Trophoblast cell (in vitro differentiated cells and primary cell): ENCODE data around the gene KCNT2.
"Not testable (repeated sequence)": the region's sequence is repeated elsewhere in the genome, so short reads cannot be mapped to it uniquely, and the experiment has no call there.

Source experiments
- DNase-seq, 2 donors: peaks; one replicate each; pipeline ENCODE4 v3.0.0-alpha.2; 2016
- H2AFZ ChIP-seq: 2 replicates; pipeline ENCODE4 v1.6.1; 2013; ENCODE audit warnings: low read length, moderate library complexity, mild to moderate bottlenecking; ENCODE audit not compliant: insufficient read depth, poor library complexity
- H2AK5ac ChIP-seq: 2 replicates; pipeline ENCODE4 v1.6.1; 2013; ENCODE audit warnings: mild to moderate bottlenecking, low read length
- H2BK120ac ChIP-seq: 2 replicates; pipeline ENCODE4 v1.6.1; 2013; ENCODE audit warnings: low read length, mild to moderate bottlenecking, moderate library complexity; ENCODE audit not compliant: insufficient read depth, poor library complexity
- H2BK12ac ChIP-seq: 2 replicates; pipeline ENCODE4 v1.6.1; 2013; ENCODE audit warnings: mild to moderate bottlenecking, low read length, moderate library complexity
- H2BK5ac ChIP-seq: 2 replicates; pipeline ENCODE4 v1.6.1; 2013; ENCODE audit warnings: low read length, low read depth, moderate library complexity, mild to moderate bottlenecking; ENCODE audit not compliant: poor library complexity
- H3K14ac ChIP-seq: 2 replicates; pipeline ENCODE4 v1.6.1; 2013; ENCODE audit warnings: mild to moderate bottlenecking, low read length
- H3K18ac ChIP-seq: 2 replicates; pipeline ENCODE4 v1.6.1; 2013; ENCODE audit warnings: mild to moderate bottlenecking, low read length
- H3K23ac ChIP-seq: 2 replicates; pipeline ENCODE4 v1.6.1; 2013; ENCODE audit warnings: low read length
- H3K27ac ChIP-seq: 2 replicates; pipeline ENCODE4 v1.5.1; 2013; ENCODE audit warnings: low read depth, mild to moderate bottlenecking, inconsistent platforms, low read length, moderate library complexity
- H3K27me3 ChIP-seq: 2 replicates; pipeline ENCODE4 v1.6.1; 2013; ENCODE audit warnings: inconsistent platforms, mild to moderate bottlenecking, low read length, moderate library complexity; ENCODE audit not compliant: insufficient read depth
- H3K36me3 ChIP-seq, 2 experiments: 1 replicate in 1 of 2; 2 replicates in 1 of 2; pipeline ENCODE4 v1.6.1; 2013; ENCODE audit warnings: low read length in 2 of 2, mild to moderate bottlenecking in 2 of 2, moderate library complexity in 1 of 2; ENCODE audit not compliant: insufficient read depth in 2 of 2, control insufficient read depth in 1 of 2
- H3K4ac ChIP-seq: 2 replicates; pipeline ENCODE4 v1.6.1; 2013; ENCODE audit warnings: low read depth, mild to moderate bottlenecking, low read length, moderate library complexity
- H3K4me1 ChIP-seq, 2 experiments: 1 replicate in 1 of 2; 2 replicates in 1 of 2; pipeline ENCODE4 v1.6.1; 2013; ENCODE audit warnings: low read length in 2 of 2, mild to moderate bottlenecking in 2 of 2, moderate library complexity in 1 of 2; ENCODE audit not compliant: insufficient read depth in 2 of 2, control insufficient read depth in 1 of 2
- H3K4me2 ChIP-seq: 2 replicates; pipeline ENCODE4 v1.6.1; 2013; ENCODE audit warnings: inconsistent platforms, mild to moderate bottlenecking, low read length, moderate library complexity
- H3K4me3 ChIP-seq: 2 replicates; pipeline ENCODE4 v1.5.1; 2013; ENCODE audit warnings: mild to moderate bottlenecking, low read depth, low read length, inconsistent platforms
- H3K79me1 ChIP-seq: one replicate; pipeline ENCODE4 v1.6.1; 2013; ENCODE audit warnings: low read length
- H3K79me2 ChIP-seq: 2 replicates; pipeline ENCODE4 v1.6.1; 2013; ENCODE audit warnings: low read length, mild to moderate bottlenecking; ENCODE audit not compliant: control insufficient read depth, insufficient read depth, poor library complexity
- H3K9ac ChIP-seq: 2 replicates; pipeline ENCODE4 v1.6.1; 2013; ENCODE audit warnings: mild to moderate bottlenecking, low read length
- H3K9me3 ChIP-seq: 2 replicates; pipeline ENCODE4 v1.6.1; 2013; ENCODE audit warnings: low read depth, mild to moderate bottlenecking, control low read depth, inconsistent platforms, low read length; ENCODE audit not compliant: insufficient read depth
- H4K12ac ChIP-seq: 2 replicates; pipeline ENCODE4 v1.6.1; 2013; ENCODE audit warnings: low read depth, mild to moderate bottlenecking, low read length, moderate library complexity
- H4K8ac ChIP-seq: 2 replicates; pipeline ENCODE4 v1.6.1; 2013; ENCODE audit warnings: low read depth, mild to moderate bottlenecking, low read length, moderate library complexity
- H4K91ac ChIP-seq: one replicate; pipeline ENCODE4 v1.6.1; 2013; ENCODE audit warnings: low read depth, mild to moderate bottlenecking, low read length, moderate library complexity
- WGBS: extraction: QIAGEN DNeasy Blood & Tissue Kit; methylation state at CpG from one replicate; pipeline ENCODE4 v1.1.7; 2013; ENCODE audit warnings: missing lambda C conversion rate; ENCODE audit not compliant: insufficient read length, insufficient coverage; ENCODE audit errors: extremely low coverage; 5-methylcytosine and 5-hydroxymethylcytosine counted together

Gene KCNT2

DNA sequence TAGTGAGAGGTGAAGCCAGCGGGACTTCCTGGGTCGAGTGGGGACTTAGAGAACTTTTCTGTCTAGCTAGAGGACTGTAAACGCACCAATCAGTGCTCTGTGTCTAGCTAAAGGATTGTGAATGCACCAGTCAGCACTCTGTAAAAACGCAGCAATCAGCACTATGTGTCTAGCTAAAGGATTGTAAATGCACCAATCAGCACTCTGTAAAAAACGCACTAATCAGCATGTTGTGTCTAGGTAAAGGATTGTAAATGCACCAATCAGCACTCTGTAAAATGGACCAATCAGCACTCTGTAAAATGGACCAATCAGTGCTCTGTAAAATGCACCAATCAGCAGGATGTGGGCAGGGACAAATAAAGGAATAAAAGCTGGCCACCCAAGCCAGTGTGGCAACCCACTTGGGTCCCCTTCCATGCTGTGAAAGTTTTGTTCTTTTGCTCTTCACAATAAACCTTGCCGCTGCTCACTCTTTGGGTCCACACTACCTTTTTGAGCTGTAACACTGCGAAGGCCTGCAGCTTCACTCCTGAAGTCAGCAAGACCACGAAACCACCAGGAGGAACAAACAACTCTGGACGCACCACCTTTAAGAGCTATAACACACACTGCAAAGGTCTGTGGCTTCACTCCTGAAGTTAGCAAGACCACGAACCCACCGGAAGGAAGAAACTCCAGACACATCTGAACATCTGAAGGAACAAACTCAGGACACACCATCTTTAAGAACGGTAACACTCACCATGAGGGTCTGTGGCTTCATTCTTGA lies 85.5 kb downstream of the KCNT2 start:
- H3K9me3 ChIP-seq, DNase-seq, H4K91ac ChIP-seq, H3K4ac ChIP-seq, H3K4me1 ChIP-seq, H3K79me1 ChIP-seq, H3K4me2 ChIP-seq, H2AFZ ChIP-seq, H3K14ac ChIP-seq, H4K8ac ChIP-seq, H3K27ac ChIP-seq, H2BK12ac ChIP-seq, H3K9ac ChIP-seq, H2BK5ac ChIP-seq, H3K27me3 ChIP-seq, H3K79me2 ChIP-seq, H3K4me3 ChIP-seq, H3K18ac ChIP-seq, H2BK120ac ChIP-seq, H3K23ac ChIP-seq, H4K12ac ChIP-seq, H3K36me3 ChIP-seq, H2AK5ac ChIP-seq: not testable (repeated sequence)
- WGBS: no CpG with 5 or more reads among the region's 12 CpGs

DNA sequence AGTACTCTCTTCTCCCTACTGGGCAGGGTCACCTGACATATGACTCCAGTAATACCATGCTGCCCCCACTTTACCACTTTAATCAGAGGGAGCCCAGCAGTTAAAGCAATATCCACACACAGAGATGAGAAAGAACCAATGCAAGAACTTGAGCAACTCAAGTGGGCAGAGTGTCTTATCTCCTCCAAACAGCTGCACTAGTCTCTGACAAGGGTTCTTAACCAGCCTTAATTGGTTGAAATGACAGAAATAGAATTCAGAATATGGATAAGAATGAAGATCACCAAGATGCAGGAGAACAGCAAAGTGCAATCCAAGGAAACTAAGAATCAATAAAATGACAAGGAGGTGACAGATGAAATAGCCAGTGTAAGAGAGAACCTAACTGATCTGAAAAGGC lies 91.0 kb downstream of the KCNT2 start:
- H3K27ac ChIP-seq: no peak overlapping the region
- no peak overlapping the region for H2BK120ac ChIP-seq
- H3K14ac ChIP-seq: no peak overlapping the region
- no peak overlapping the region for H2BK12ac ChIP-seq
- H3K18ac ChIP-seq: no peak overlapping the region
- DNase-seq: no peak
- H3K79me2 ChIP-seq: no peaks in the 10 kb centered on the region
- no peak overlapping the region for H3K23ac ChIP-seq
- no peak overlapping the region for H2BK5ac ChIP-seq
- no peak overlapping the region for H3K4ac ChIP-seq
- H3K4me2 ChIP-seq: no peak overlapping the region
- no peaks in the 10 kb centered on the region for H3K79me1 ChIP-seq
- H4K91ac ChIP-seq: no peak overlapping the region
- no peak overlapping the region for H3K4me3 ChIP-seq
- no peaks in the 10 kb centered on the region for H3K36me3 ChIP-seq
- H4K8ac ChIP-seq: no peak overlapping the region
- no peaks in the 10 kb centered on the region for H3K27me3 ChIP-seq
- H2AFZ ChIP-seq: no peak overlapping the region
- no peaks in the 10 kb centered on the region for H3K9me3 ChIP-seq
- H3K9ac ChIP-seq: no peak overlapping the region
- H2AK5ac ChIP-seq: no peak overlapping the region
- no peak overlapping the region for H4K12ac ChIP-seq
- peaks cover 9% of the 10 kb centered on the region in 2 experiments for H3K4me1 ChIP-seq

DNA sequence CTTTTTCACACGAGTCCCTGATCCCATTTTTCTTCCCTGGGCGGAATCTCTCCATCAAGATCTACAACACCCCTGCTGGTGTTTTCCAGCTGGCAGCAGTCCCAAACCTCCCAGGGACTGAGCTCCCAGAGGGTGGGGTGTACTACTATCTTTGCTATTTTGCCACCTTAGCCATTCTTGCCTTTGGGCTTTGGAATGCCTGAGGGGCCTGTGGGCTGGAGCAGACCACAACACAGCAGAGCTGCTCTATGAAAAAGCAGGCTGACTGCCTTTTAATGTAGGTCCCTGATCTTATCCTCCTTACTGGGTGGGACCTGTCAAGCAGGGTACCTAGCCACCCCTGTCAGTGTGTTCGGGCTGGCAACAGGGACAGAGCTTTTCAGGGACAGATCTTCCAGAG lies 91.9 kb downstream of the KCNT2 start:
- Histone ChIP-seq H2BK120ac (no peak overlapping the region), H3K4me1 (peaks cover 9% of the 10 kb centered on the region in 2 experiments), H3K14ac (no peak overlapping the region), H4K91ac (no peak overlapping the region), H3K27ac (no peak overlapping the region), H2AFZ (no peak overlapping the region), H3K27me3 (no peaks in the 10 kb centered on the region), H3K4ac (no peak overlapping the region), H2BK5ac (no peak overlapping the region), H3K4me3 (no peak overlapping the region), H3K9me3 (no peaks in the 10 kb centered on the region), H4K8ac (no peak overlapping the region), H3K79me2 (no peaks in the 10 kb centered on the region), H3K23ac (no peak overlapping the region), H2BK12ac (no peak overlapping the region), H2AK5ac (no peak overlapping the region), H3K9ac (peak overlapping the region; percentile 40), H3K36me3 (no peaks in the 10 kb centered on the region), H3K79me1 (no peaks in the 10 kb centered on the region), H4K12ac (no peak overlapping the region), H3K4me2 (no peak overlapping the region), H3K18ac (no peak overlapping the region)
- DNase-seq: no peak
- no CpG with 5 or more reads among the region's 3 CpGs for WGBS

DNA sequence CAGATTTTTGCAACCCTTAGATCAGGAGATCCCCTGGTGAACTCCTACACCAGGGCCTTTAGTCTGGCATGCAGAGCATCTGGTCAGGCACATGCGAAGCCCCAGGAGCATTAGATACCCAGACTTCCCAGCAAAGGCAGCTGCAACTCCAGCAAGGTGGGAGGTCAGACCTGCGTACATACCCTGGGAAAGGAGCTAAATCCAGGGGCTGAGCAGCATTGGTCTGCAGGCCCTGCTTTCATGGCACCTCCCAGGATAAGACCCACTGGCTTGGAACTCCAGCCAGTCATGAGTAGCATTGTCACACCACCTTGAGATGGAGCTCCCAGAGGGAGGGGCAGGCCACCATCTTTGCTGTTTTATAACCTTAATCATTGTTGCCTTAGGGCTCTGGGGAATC lies 92.3 kb downstream of the KCNT2 start:
- no peak overlapping the region for H2BK12ac ChIP-seq
- H3K4me2 ChIP-seq: no peak overlapping the region
- H3K9me3 ChIP-seq: no peaks in the 10 kb centered on the region
- H3K9ac ChIP-seq: no peak overlapping the region
- H3K27ac ChIP-seq: no peak overlapping the region
- H3K4me1 ChIP-seq: peaks cover 9% of the 10 kb centered on the region in 2 experiments
- WGBS: no CpG with 5 or more reads among the region's 2 CpGs
- H3K23ac ChIP-seq: no peak overlapping the region
- H3K18ac ChIP-seq: no peak overlapping the region
- no peak overlapping the region for H3K14ac ChIP-seq
- H4K8ac ChIP-seq: no peak overlapping the region
- H2AK5ac ChIP-seq: no peak overlapping the region
- H2AFZ ChIP-seq: no peak overlapping the region
- no peaks in the 10 kb centered on the region for H3K79me2 ChIP-seq
- H3K4ac ChIP-seq: no peak overlapping the region
- no peak overlapping the region for H2BK5ac ChIP-seq
- no peak overlapping the region for H4K12ac ChIP-seq
- H2BK120ac ChIP-seq: no peak overlapping the region
- DNase-seq: no peak
- no peak overlapping the region for H4K91ac ChIP-seq
- no peaks in the 10 kb centered on the region for H3K36me3 ChIP-seq
- no peaks in the 10 kb centered on the region for H3K79me1 ChIP-seq
- H3K4me3 ChIP-seq: no peak overlapping the region
- no peaks in the 10 kb centered on the region for H3K27me3 ChIP-seq
